Amniotic stem cell (primary cell): ENCODE results near the gene TNFRSF14.

Experiments used
- DNase-seq: peaks from one replicate; lab custom pipeline; 2025; lab: John Stamatoyannopoulos, UW

TNFRSF14 gene

DNA sequence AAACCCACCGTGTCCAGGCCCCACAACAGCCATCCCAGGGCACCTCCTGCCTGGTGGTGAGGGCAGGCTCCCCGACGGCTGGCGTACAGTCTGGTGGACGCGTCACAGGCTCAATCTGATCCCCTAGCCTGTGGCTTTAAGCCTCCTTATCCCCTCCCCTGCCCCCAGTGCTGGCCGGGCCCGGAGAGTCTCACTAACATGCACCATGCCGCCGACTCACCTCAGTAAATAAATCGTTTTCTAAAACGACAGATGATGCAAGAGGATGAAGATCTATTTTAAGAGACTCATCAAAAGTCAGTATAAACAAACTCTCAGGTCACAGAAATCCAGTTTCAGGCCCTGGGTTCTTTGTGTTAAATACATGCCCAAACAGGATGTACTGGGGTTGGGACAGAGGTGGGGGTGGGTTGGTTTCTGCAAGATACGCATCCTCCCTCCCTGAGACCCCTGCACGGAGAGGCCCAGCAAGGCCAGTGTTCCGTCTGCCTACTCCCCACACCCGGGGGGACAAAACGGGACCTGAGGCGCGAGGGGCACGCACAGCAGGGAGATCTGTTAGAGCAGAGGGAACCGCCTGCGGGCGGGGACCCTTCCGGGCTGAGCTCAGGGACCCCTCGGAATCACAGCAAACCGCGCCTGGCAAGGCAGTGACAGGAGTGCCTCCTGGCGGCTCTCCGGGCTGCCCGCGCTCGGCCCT lies 32.8 kb upstream of the TNFRSF14 start:
- DNase-seq: no peak

DNA sequence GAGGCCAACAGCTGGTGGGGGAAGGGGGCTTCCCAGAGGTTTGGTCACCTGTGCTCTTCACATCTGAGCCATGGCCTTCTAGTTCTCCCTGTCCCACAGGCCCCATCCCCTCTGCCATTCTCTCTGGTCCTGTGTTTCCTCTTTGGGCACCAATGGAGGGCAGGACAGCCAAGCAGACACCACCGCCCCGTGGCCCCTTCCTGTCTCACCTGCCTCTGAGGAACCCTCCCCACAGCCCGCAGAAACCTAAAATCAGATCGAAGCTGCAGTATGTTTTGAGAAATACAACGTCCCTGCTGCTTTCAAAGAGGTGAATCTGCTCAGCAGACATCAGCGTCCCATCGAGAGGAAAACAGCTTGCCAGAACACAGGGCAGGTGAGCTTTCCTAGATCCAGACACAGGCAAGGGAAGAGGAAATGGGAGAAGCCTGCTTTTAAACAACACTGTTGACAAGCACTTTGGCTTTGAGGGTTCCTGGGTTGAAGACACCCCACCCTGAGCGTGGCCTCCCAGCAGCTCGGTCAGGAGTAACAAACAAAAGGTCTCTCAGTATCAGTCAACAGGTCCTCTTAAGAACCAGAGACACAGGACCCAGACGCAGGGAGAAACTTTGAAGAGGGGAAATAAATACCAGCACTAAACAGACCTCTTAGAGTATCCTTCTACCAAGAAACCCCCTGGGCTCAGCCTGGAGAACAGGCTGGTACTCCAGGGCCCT lies 32.1 kb upstream of the TNFRSF14 start:
- DNase-seq: no peak

DNA sequence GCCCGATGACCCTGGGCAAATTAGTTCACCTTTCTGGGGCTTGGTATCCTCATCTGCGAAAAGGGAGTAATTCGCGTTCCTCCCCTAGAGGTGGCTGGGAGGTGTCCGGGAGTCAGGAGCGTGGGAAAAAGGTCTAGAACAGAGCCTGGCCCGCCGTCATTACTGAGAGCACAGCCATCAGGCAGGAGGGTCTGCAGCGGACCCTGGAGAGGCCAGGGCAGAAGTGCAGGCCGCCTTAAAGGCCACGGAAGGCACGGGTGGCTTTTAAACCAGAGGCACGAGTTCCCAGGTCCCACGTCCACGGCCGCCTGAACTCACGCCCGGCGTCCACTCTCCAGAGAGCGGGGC lies 30.6 kb upstream of the TNFRSF14 start:
- DNase-seq: no peak

DNA sequence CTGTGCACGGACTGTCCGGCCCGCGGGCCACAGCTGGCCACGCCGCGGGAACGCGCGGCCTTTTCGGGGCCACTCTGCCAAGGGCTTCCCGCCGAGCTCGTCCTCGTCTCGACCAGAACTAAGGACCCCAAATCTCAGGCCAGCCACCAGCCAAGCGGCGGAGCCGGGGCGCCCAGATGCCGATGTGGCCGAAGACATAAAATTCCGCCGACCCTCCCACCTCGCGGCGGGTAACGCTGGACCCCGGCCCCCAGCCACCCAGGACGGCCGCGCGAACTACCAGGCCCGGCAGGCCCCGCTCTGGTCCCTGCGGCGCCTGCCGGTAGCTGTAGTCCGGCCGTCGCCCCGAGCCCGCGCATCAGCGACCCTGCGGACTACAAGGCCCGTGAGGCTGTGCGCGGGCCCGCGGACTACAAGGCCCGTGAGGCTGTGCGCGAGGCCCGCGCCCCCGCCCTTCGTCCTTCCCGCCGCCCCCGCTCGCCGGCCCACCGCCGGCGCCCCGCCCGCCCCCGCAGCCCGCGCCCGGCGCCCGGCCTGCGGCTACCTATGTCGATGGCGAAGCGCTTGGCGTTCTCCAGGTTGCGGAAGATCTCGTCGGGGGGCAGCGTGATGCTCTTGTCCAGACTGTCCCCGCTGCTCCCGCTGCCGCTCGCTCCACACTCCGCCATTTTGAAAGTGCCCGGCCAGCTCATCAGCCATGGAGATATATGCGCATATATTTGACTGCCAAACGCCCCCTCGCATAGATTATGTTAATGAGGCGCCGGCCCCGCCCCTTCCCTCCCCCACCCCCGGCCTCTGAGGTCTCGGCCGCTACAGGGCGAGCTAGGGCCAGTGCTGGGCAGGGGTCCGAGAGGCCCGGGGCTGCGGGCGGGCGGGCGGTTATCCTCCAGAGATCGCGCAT lies 30.0 kb upstream of the TNFRSF14 start, which contains the start of gene PANK4:
Gene PANK4 (minus strand): TSS at position 677 of the 904 bp plus-strand sequence. CDS start 9 bp downstream, at position 668.
- DNase-seq: peak; percentile 93

DNA sequence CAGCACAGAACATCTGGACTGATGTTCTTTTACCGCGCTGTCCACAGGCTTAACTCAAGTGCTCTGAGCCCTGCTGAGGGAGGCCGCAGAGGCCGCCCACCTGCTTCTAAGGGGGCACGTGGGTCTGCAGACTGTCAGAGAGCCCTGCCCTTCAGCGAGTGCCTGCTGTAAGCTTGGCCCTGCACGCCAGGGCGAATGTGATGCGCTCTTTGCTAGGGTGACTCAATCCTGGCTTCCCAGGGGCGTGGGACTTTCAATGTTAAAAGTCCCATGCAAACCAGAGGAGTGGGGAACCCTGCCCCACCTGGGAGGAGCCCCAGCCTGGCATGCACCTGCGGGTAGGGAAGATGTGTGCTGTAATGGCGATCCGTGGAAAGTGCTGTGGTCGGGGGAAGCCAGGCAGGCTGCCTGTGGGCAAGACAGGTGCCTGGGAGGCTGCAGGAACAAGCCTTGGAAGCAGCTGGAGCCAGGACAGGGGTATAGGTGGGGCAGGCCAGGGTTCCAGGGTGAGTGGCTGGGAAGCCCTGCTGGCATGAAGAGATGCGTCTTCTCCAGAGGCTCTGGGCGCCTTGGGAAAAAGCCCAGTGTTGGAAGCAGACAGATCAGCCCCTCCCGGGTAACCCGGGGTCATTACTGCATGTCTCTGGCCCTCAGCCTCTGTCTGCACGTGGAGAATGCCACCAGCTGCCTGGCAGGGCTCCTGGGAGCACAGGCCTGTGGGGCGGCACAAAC lies 29.2 kb upstream of the TNFRSF14 start:
- peak; percentile 19 for DNase-seq

- DNase-seq: no peak
These were observed 28.7 kb upstream of the TNFRSF14 start for GRCh38 chr1:2527556-2527860.

DNA sequence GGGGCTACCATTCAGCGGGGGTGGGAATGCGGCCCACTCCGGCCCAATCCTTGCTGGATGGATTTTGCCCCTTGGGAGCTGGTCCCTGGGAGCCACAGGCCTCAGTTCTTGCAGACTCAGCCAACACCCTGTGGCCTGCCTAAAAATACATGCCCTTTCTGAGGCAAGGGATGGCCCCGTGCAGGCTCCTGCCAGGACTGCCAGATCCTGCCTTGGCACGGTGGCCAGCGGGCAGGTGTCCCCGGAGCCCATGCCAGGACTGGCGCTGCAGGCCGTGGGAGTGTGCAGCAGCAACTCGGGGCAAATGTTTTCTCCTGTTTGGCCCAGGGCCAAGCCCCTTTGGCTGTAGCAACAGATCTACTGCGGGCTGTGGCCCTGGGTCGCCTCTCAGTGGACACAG lies 28.2 kb upstream of the TNFRSF14 start:
- no peak for DNase-seq

DNA sequence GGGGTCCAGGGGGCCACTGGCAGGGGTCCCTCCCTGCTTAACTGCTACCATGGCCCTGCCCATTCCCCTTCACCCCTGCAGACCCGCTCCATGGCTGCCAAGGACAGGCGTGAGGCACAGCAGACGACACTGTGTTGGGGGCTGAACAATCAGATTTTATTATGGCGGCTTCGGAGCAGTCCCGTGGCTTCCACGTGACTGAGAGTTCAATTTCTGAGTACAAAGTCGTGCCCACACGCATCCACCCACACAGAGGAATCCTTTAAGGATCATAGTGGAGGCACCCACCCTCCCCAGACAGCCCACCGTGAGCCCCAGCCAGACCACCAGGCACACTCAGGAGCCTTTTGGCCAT lies 27.6 kb upstream of the TNFRSF14 start:
- DNase-seq: no peak

GRCh38 chr1:2528966-2529783 lies 27.0 kb upstream of the TNFRSF14 start:
- DNase-seq: no peak

DNA sequence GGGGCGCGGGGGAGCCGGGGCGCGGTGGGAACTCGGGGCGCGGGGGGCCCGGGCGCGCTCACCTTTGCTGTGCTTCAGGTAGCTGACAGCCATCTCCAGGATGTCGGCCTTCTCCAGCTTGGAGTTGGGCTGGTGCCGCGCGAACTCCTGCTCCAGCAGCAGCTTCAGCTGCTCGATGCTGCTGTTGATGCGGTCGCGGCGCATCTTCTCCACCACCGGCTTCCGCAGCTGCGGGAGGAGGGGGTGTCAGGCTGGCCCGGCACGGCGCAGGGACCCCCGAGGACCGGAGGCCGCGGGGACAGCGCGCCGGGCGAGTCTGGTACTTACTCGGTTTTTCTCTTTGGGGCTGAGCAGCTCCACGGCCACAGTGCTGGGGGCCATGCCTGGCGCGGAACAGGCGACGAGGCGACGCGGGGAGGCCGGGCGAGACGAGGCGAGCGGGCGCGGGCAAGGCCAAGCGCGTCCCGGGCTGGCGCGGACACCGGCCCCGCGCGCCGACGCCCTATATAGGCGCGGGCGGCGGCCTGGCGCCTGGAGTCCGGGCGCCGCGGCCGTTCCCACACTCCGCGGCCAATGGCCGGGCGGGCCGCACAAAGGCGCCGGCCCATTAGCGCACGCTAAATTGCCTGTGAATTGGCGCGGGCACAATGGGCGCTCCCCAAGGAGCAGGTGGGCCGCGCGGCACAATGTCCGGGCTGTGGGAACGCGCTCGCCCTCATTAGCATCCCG lies 26.2 kb upstream of the TNFRSF14 start, which contains the start of gene HES5:
Gene HES5 (minus strand): TSS at position 480 of the 729 bp plus-strand sequence. CDS start 99 bp downstream, at position 381.
- no peak for DNase-seq

DNA sequence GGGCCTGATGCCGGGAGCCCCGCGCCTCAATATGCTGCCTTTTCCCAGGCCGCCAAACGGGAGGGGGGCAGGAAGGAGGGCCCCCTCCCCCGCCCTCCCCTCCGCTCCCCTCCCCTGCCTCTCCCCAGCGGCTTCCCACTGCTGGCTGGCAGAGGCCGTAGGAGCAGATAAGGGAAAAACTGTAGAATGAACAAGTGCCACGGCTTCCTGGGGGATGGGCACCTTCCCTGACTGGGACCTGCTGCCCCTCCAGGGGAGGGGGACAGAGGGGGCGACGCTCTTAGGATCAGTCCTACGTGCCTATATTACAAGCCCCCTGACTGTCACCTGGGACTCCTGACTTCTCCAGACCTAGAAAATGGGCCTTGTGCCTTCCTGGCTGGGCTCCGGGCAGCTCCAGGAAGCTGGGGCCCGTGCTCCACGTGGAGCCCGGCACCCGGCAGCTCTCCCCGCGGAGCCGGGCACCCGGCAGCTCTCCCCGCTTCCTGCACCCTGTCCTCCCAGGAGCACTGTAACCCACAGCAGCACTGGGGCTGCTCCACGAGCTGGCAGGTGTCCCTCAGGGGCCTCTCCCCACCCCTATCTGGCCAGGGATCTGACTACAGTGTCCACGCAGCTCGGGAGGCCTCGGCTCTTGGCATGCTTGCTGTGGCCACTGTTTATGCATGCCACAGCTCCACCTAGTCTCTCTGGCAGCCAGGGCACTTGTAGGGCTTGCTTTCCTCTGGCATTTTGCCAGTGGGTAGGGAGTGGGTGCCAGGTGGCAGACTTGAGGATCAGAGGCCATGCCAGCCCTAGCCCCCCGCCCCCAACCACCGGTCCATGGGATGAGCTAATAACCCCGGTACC lies 25.4 kb upstream of the TNFRSF14 start:
- DNase-seq: no peak

DNA sequence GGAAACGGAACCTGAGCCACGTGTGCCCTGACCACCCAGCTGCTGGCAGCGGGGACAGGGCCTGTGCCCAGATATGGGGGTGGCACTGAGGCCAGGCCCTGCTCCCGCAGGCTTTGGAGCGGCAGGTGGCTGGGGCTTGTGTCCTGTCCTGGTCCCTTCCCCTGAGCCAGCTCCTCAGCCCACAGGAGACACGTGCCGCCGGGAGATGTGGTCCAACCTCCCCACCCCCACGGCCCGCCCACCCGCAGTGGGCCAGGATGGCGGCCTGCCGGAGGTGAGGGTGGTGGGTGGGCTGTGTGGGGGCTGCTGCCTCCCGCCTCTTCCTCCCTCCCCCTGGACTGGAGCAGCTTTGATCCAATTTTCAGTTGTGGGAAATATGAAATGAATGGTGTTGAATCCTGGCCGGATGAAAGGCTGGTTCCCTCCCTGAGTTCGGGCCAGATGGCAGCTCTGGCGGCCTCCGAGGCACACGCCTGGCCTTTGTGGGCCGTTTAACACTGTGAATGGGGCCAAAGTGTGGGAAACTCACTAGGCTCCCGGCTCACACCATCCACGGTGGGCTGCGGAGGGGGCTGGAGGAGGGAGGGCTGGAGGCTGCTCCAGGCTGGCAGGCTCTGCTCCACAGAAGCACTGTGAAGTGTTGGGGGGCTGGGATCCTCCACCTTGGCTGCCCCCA lies 23.5 kb upstream of the TNFRSF14 start:
- DNase-seq: no peak

DNA sequence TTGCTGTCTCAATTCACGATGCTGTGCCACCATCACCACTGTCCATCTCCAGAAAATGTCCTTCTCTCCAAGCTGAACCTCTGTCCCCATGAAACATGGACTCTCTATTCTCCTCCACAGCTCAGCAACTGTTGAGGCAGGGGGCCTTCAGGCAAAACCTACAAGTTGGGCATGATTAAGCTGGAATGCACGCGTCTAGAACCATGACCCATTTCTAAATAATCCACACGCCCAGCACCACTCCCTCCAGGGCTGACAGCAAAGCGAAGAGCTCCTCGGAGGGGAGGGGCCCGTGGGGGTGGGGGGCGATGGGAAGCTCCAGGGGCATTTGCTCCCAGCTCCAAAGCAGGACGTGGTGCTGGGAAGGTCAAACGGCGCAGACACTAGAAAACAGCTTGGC lies 22.8 kb upstream of the TNFRSF14 start:
- DNase-seq: no peak

DNA sequence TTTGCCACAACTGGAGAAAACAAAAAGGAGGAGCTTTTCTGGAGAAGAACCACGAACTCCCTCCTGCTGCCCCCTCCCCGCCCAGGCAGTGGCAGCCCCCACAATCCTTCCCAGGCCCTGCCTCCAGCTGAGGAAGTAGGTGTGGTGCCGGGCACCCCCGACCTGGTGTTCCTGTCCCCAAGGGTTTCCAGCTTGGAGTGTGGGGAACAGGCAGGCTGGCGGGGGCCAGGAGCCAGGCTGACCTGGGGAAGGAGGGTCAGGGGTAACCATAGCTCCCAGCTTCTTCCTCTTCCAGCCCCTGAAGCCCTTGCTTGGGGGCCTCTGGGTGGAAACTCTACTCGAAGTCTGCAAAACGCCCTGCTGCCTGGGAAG lies 21.9 kb upstream of the TNFRSF14 start:
- DNase-seq: no peak

DNA sequence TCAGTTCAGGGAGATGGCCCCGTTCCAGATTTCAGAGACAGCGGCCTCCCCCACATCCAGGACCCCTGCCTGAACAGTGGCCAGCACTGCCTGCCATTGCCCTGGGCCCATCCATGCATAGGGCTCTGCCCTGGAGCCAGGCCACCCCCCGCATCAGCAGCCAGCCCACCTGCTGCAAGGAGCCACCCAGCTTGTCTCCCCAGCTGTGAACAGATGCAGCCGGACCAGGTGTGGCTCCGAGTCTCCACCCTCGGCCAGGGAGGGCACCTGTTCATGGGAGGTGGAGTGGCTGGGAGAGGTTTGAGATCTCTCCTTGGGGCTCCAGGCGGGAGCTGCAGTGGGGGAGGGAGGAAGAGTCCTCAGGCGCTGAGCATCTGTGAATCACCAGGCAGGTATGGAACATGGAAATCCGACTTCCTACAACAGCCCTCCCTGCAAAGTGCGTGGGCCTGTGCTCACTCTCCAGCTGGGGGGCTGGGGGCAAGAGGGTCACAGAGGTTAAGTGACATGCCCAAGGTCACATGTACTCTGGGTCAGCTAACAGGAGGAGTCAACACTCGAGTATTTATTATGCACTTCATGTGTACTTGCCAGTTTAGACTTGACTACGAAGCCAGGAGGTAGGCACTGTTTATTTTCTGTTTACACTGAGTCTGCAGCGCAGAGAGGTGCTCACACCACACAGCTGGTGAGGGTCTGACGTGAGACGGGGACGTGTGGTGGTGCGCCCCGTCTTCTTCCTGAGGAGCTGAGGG lies 21.3 kb upstream of the TNFRSF14 start:
- DNase-seq: no peak

DNA sequence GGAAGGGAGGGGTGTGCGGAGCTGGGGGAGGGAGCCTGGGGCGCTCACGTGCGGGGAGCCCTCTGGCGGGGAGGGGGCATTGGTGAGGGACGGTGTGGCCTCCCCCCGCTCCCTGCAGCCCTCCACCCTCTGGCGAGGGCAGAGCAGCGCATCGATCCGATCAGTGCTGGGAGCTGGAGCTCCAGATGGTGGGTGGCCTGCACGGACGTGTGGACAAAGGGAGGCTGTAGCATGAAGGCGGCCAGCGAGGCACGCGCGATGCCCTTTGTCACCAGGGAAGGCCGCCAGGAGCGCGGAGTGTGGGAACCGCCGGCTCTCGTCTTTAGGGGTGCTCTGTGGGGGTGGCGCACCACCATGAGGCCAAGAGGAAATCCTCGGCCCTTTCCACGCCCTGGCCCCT lies 20.7 kb upstream of the TNFRSF14 start:
- no peak for DNase-seq

- no peak for DNase-seq
These were observed 20.2 kb upstream of the TNFRSF14 start for GRCh38 chr1:2535981-2536380.

DNA sequence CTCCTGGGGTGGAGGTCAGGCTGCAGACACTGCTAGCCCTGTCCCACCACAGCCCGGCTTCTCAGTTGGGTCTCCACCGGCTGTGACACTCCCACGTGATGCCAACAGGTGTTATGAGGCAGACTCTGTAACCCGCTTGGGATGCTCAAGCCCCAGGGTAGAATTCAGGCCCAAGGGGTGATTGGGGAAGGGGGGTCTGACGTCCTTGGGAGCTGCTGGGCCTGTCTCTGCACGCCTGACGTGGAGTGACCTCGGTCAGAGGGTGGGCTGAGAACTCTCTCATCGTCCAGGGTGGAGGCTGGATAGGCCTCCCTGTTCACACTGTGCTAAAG lies 18.4 kb upstream of the TNFRSF14 start:
- DNase-seq: no peak

DNA sequence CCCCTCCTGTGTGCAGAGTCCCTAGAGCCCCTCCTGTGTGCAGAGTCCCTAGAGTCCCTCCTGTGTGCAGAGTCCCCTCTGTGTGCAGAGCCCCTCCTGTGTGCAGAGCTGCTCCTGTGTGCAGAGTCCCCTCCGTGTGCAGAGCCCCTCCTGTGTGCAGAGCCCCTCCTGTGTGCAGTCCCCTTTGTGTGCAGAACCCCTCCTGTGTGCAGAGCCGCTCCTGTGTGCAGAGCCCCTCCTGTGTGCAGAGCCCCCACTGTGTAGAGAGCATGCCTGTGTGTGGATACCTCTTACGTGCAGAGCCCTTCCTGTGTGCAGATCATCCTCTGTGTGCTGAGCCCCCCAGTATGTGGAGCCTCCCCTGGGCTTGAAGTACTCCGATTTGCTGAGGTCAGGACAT lies 17.8 kb upstream of the TNFRSF14 start:
- DNase-seq: no peak
